ENCODE measurements around the gene PHPT1.

Gene PHPT1

DNA sequence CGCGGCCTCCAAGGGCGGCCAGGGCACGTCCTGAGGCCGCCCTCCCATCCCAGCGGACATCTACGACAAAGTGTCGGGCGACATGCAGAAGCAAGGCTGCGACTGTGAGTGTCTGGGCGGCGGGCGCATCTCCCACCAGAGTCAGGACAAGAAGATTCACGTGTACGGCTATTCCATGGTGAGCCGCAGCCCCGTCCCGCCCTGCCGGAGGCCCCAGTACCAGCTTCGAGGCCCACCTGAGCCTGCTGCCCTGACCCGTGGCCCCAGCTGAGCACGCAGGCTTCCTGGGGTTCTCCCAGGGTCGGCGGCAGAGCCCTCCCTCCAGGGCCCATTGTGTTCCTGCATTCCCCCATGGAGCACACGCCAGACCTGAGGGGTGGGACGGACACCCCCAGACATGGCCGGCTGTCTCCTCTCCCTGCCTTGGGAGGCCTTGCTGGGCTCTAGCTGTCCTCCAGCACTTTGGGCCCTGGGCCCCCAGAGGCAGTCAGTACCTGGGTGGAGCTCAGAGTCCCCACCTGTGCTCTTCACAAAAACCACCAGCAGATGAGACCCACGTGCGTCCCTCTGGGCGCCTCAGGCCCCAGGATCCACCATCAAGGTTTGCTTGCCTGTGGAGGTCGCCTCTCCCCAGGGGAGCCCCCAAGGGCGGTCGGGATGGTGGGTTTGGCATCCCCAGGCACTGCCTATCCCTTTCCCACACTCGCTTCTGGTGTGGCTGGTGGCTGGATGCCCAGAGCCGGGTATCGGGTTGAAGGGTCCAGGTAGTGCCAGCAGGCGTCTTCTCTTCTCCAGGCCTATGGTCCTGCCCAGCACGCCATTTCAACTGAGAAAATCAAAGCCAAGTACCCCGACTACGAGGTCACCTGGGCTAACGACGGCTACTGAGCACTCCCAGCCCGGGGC, 1.0 kb downstream of the PHPT1 start:
- DNase-seq, result no peak

DNA sequence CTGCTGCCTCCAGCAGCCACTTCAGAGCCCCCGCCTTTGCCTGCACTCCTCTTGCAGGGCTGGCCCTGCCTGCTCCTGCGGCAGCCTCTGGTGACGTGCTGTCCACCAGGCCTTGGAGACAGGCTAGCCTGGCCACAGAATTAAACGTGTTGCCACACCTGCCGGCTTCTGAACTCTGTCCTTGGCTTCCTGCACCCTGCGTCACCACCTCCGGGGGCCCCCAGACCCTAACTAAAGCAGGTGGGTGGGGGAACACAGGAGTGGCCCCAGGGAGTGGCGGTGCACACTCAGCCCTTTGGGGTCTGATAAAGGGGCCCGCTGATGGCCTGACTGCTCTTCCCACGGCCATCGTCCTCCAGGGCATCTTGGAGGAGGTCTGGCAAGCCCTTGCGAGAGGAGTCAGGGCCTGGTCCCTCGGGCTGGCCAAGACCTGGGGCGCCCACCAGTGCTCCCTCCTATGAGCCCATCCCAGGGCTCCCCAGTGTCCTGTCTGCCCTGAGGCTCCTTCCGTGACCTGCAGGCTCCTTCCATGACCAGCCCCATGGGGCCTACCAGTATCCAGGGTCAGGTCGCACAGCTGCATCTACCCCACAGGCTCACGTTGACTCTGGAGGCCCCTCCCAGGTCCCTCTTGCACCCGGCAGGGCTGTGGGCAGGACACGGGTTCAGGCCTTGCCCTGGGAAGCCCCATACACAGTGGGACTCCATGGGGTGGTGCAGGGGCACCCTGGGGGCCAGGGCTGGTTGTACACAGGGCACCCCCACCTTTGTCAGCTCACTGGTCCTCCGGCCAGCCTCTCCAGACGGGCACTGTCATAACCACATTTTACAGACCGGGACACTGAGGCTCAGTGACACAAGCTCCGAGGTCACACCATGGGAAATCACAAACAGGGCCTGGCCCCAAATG, 1.9 kb downstream of the PHPT1 start:
- no peak for DNase-seq

DNA sequence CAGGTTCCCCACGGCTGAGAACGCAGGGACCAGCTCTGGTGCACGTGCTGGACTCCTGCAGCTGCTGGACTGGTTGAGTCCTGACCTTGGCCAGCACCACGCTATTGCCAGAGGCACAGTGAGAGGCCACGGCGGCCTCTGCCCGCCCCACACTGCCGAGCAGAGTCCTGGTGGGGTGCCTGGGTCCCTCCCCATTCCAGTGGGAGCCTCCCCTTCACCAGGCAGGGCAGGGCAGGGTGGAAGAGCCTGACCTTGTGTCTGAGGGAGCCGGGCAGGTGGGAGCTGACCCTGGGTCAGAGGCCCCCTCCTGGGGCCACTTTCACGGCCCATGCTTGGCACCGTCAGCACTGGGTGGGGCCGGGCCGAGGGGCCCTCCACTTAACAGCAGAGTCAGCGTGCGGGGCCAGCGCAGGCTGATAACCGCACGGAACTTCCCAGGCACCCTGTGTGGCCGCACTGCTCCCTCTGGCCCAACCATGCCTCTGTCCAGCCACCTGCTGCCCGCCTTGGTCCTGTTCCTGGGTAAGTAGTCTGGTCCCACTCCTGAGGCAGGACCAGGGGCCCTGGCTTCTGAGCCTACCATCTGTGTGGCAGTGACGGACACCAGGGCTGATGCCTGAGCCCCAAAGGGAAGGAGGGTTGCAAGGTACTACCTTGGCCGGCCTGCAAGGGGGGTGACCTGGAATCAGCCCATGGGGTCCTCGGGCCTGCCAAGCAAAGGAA, 2.9 kb downstream of the PHPT1 start, which contains the start of gene MAMDC4:
TSS of gene MAMDC4 (plus strand) at position 406 of the 723 bp plus-strand sequence. CDS start at position 477, 71 bp downstream.
- no peak for DNase-seq

DNA sequence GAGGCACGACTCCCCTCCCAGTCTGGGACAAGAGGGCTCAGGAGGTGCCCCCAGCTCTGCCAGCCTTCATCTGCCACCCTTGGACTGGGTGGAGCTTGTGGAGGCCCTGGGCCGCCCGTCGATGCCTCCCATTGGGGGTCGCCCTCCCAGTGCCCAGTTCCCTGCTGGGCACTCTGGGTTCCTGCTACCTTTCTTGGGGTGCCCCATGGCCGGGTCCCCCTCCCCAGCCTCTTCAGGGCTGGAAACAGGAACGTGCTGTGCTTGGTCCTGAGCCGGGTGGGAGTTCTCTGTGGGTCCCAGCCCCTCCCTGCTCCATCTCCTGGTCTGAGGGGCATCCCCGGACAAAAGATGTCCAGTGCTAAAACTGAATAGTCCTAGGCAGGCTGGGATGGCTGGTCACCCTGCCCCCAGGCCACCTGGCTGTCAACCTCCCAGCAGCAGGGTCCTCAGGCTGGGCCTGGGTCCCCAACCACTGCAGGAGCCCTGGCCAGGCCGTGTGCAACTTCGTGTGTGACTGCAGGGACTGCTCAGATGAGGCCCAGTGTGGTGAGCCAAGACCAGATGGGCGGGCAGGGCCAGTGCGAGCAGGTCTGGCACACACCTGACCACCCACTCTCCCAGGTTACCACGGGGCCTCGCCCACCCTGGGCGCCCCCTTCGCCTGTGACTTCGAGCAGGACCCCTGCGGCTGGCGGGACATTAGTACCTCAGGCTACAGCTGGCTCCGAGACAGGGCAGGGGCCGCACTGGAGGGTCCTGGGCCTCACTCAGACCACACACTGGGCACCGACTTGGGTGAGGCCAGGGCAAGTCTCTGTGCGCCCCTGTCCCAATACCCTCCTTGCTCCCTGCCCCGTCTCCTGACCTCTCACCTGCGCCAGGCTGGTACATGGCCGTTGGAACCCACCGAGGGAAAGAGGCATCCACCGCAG, 3.7 kb downstream of the PHPT1 start:
- no peak for DNase-seq

DNA sequence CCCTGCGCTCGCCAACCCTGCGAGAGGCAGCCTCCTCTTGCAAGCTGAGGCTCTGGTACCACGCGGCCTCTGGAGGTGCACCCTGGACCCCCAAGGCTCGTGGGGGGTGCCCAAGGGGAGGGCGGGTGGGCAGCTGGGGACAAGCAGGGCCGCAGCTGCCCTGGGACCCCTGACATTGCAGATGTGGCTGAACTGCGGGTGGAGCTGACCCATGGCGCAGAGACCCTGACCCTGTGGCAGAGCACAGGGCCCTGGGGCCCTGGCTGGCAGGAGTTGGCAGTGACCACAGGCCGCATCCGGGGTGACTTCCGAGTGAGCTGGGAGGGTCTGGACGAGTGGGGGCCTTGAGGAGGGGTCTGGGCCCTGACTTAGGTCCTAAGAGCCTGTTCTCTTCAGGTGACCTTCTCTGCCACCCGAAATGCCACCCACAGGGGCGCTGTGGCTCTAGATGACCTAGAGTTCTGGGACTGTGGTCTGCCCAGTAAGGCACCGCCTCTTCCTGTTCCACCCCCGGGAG, 4.4 kb downstream of the PHPT1 start:
- DNase-seq, result no peak

DNA sequence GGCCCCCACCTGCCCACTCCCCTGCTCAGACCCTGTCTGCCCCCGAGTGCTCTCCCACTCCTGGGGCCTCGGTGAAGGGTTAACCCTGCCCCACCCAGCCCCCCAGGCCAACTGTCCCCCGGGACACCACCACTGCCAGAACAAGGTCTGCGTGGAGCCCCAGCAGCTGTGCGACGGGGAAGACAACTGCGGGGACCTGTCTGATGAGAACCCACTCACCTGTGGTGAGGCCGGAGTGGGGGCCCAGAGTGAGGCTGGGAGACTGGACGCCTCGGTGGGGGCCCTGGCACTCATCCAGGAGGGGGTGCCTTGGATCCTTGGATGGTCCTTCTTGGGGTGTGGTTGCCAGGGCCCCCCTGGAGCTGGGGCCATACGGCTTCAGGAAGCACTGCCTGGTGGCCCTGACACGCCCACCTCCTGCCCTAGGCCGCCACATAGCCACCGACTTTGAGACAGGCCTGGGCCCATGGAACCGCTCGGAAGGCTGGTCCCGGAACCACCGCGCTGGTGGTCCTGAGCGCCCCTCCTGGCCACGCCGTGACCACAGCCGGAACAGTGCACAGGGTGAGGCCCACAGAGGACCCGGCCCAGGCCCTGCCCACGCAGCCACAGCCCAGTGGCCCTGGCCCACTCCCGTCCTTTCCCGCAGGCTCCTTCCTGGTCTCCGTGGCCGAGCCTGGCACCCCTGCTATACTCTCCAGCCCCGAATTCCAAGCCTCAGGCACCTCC, 5.1 kb downstream of the PHPT1 start:
- DNase-seq, result no peak

DNA sequence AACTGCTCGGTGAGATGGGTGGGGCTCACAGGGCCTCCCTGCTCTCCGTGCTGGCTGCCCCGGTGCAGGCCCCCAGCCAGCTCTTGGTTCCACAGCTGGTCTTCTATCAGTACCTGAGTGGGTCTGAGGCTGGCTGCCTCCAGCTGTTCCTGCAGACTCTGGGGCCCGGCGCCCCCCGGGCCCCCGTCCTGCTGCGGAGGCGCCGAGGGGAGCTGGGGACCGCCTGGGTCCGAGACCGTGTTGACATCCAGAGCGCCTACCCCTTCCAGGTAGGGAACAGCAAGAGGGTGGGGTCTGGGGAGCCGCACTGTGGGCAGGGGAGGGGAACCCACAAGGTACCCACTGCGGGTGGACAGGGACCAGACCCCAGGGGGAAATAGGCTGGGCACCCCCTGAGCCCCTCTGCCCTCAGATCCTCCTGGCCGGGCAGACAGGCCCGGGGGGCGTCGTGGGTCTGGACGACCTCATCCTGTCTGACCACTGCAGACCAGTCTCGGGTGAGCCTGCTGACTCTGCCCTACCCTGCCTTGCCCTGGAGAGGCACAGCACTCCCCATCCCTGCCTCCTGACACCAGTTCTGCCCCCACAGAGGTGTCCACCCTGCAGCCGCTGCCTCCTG, 5.7 kb downstream of the PHPT1 start:
- no peak for DNase-seq

DNA sequence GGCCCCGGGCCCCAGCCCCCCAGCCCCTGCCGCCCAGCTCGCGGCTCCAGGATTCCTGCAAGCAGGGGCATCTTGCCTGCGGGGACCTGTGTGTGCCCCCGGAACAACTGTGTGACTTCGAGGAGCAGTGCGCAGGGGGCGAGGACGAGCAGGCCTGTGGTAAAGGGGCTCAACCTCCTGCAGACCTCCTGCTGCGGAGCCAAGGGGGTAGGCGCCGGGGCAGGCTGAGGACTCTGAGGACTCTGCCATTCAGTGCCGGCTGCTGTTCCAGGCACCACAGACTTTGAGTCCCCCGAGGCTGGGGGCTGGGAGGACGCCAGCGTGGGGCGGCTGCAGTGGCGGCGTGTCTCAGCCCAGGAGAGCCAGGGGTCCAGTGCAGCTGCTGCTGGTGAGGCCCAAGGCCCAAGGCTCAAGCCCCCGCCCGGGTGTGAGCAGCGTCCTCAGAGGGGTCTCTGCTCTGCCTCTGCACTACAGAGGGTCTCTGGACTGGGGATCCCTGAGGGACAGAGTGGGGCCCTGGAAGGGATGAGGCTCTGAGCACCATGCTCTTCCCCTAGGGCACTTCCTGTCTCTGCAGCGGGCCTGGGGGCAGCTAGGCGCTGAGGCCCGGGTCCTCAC, 6.4 kb downstream of the PHPT1 start:
- DNase-seq, result no peak

DNA sequence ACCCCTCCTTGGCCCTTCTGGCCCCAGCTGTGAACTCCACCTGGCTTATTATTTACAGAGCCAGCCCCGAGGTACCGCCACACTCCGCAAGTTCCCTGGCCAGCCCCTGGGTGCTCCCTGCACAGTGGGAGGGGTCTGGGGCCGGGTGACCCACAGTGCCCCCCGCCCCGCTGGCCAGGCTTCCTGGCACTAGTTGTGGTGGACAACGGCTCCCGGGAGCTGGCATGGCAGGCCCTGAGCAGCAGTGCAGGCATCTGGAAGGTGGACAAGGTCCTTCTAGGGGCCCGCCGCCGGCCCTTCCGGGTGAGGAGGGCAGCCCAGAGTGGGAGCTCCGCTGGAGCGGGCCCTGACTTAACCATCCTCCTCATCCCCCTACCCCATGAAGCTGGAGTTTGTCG, 6.9 kb downstream of the PHPT1 start:
- DNase-seq, result no peak

DNA sequence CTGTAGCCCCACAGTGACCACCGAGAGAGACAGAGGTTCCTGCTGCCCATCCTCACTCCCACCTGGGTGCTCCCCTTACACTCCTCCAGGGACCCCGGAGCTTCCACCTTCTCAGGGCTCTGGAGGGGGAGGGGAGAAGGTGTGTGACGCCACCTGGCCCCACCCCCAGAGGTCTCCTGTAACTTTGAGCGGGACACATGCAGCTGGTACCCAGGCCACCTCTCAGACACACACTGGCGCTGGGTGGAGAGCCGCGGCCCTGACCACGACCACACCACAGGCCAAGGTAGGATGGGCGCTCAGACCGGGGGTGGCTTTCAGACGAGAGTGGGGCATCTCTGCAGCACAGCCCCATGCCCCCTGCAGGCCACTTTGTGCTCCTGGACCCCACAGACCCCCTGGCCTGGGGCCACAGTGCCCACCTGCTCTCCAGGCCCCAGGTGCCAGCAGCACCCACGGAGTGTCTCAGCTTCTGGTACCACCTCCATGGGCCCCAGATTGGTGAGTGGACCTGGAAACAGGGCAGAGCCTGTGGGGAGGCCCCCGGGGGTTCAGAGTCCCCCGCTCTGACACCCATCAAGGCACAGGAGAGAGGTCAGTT, 7.4 kb downstream of the PHPT1 start:
- no peak for DNase-seq

DNA sequence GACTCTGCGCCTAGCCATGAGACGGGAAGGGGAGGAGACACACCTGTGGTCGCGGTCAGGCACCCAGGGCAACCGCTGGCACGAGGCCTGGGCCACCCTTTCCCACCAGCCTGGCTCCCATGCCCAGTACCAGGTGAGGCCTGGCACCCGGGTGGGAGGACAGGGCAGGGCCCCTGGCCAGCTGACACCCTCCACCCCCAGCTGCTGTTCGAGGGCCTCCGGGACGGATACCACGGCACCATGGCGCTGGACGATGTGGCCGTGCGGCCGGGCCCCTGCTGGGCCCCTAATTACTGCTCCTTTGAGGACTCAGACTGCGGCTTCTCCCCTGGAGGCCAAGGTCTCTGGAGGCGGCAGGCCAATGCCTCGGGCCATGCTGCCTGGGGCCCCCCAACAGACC, 8.0 kb downstream of the PHPT1 start:
- DNase-seq, result no peak

DNA sequence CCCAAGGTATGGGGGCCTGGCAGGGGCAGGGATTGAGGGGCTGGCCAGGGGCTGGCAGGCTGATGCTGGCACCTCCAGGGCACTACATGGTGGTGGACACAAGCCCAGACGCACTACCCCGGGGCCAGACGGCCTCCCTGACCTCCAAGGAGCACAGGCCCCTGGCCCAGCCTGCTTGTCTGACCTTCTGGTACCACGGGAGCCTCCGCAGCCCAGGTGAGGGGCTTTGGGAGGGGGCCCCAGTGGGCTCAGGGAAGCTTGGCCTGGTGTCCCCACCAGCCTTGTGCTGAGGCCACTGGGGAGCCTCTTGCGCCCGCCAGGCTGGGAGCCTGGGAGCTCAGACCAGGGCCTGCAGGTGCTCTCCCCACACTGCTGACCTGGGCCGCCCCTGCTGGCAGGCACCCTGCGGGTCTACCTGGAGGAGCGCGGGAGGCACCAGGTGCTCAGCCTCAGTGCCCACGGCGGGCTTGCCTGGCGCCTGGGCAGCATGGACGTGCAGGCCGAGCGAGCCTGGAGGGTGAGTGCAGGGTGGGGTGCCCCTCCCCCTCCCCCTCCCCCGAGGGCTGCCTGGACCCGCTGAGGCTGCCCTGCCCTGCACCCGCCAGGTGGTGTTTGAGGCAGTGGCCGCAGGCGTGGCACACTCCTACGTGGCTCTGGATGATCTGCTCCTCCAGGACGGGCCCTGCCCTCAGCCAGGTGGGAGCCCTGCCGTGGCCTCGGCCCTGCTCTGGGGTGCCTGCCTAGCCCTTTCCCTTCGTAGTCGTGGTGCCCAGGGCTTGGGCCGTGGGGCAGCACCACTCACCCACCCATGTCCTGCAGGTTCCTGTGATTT, 8.6 kb downstream of the PHPT1 start:
- no peak for DNase-seq

DNA sequence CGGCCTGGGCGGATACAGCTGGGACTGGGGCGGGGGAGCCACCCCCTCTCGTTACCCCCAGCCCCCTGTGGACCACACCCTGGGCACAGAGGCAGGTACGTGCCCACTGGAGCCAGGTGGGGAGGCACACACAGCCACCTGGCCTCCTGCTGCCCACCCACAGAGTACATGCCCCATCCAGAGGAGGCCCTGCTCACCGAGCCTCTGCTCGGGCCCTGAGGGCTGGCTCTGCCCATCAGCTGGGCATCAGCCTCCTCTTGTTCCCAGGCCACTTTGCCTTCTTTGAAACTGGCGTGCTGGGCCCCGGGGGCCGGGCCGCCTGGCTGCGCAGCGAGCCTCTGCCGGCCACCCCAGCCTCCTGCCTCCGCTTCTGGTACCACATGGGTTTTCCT, 9.2 kb downstream of the PHPT1 start:
- no peak for DNase-seq

DNA sequence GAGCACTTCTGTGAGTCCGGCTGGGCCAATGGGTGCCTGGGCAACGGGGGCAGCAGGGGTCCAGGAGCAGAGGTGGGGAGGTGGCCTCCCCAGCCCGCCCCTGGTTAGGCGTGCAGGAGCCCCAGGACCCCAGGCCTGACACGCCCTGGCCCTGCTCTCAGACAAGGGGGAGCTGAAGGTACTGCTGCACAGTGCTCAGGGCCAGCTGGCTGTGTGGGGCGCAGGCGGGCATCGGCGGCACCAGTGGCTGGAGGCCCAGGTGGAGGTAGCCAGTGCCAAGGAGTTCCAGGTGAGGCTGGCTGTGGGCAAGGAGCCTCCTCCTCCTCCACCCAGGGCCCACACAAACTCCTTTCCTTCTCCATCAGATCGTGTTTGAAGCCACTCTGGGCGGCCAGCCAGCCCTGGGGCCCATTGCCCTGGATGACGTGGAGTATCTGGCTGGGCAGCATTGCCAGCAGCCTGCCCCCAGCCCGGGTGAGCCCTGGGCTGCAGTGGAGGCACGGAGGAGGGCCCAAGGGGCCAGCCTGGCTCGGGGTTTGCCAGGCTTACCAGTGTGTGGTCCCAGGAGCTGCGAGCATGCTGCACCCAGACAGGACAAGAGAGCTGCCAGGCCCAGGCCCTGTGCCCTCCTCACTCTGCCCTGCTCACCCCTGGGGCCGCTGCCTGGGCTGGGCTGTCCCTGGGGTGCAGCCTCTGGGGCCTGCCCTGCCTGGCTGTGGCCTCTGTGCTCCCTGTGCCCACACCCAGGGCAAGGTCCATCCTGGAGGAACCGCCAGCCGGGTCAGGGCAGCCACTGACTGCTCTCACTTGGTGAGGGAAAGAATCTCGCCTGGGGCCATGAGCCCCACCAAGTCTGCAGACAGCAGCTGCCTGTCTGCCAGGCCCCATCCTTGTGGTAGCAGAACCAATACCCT, 9.9 kb downstream of the PHPT1 start:
- DNase-seq, result no peak

DNA sequence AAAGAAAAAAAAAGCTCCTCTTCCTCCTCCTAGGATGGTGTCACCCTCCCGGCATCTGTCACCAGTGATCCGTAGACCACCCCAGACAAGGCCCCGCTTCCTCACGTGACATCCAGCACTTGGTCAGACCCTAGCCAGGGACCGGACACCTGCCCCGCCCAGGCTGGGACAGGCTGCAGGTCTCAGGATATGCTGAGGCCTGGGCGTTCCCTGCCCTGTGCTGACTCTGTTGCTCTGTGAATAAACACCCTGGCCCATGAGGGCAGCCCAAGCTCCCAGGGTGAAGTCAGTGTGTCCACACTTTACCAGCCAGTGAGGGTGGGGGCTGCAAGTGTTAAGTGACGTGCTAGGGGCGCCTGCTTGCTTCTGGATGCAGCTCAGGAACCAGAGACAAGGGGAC, 11.3 kb downstream of the PHPT1 start:
- no peak for DNase-seq

DNA sequence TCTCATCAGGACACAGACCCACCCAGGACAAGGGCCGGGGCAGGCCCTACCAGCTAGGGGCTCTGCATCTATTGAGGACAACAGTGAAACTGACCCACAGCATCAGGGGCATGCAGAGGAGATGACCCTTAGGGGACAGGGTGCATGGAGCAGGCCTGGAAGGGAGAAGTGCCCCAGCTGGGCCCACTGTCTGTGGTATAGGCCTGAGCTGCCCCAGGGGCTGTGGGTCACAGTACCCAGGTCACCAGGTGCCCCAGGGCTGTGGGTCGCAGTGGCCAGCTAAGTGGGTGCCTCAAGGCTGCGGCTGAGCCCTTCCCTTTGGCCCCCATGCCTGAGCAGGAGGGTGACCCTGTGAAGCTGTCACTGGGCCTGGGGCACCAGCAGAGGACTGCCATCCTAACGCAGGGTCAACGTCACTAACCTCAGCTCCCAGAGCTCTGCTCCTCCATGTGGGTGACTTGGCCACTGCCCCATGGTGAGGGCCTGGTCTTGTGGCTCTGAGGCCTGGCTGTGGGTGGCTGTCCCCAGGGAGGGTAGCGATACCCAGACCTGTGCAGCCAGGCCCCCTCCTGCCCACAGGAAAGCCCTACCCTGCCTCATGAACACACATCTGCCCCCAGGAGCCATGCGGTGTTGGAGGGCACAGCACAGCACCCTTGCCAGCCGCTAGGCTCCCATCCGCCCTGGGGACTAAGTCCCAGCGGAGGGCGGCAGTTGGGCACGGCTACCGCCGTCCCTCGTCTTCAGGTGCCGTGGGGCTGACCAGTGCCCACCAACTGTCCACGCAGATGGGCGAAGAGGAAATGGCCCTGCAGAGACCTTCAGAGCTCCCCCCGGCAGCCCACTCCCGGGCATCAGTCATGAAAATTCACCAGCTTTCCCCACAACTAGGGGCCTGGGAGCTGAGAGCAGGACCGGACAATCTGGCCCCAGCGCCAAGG, 12.0 kb downstream of the PHPT1 start:
- DNase-seq, result no peak
